HG03064 (cell line): ENCODE data around the gene POU3F3.

Source experiments
- ATAC-seq: cut with Tn5 transposase; IDR thresholded peaks from one replicate; pipeline ENCODE4 v1.9.1; 2021; ENCODE audit warnings: low read depth; ENCODE audit not compliant: unreplicated experiment

Gene POU3F3

GRCh38 chr2:104859766-104860450 is 6.0 kb downstream of the POU3F3 start:
- ATAC-seq, result no peak

GRCh38 chr2:104860451-104860790 is 6.5 kb downstream of the POU3F3 start:
- no peak for ATAC-seq

GRCh38 chr2:104861351-104862057 is 7.6 kb downstream of the POU3F3 start:
- no peak for ATAC-seq

GRCh38 chr2:104862058-104862941 is 8.4 kb downstream of the POU3F3 start:
- no peak for ATAC-seq

- ATAC-seq, result no peak
Measured at GRCh38 chr2:104863146-104863467, 9.2 kb downstream of the POU3F3 start.

- no peak for ATAC-seq
Measured at GRCh38 chr2:104863468-104864279, 9.8 kb downstream of the POU3F3 start.

- ATAC-seq, result no peak
Measured at GRCh38 chr2:104864280-104865095, 10.6 kb downstream of the POU3F3 start.

GRCh38 chr2:104865096-104865470 is 11.2 kb downstream of the POU3F3 start:
- no peak for ATAC-seq

GRCh38 chr2:104866122-104866864 is 12.4 kb downstream of the POU3F3 start:
- no peak for ATAC-seq

- ATAC-seq, result no peak
Measured at GRCh38 chr2:104866883-104867812, 13.2 kb downstream of the POU3F3 start.

GRCh38 chr2:104867813-104868504 is 14.0 kb downstream of the POU3F3 start:
- no peak for ATAC-seq

- ATAC-seq, result no peak
Measured at GRCh38 chr2:104868505-104868866, 14.6 kb downstream of the POU3F3 start.

- no peak for ATAC-seq
Measured at GRCh38 chr2:104870100-104870975, 16.4 kb downstream of the POU3F3 start.

GRCh38 chr2:104871649-104871971 is 17.7 kb downstream of the POU3F3 start:
- no peak for ATAC-seq

GRCh38 chr2:104871972-104872865 is 18.3 kb downstream of the POU3F3 start:
- no peak for ATAC-seq
